Retinal pigment epithelial cell (primary cell): ENCODE results near the gene BIRC7.
A peak's percentile ranks its signal among the peaks of the same experiment; 100 is the strongest.

Source experiments
- DNase-seq: peaks from one replicate; pipeline ENCODE4 v3.0.0-alpha.2; 2010; ENCODE audit warnings: low read depth
- H3K4me3 ChIP-seq: 2 replicates; pipeline ENCODE4 v1.5.1; 2011; ENCODE audit warnings: mild to moderate bottlenecking, low read length, control low read depth, moderate library complexity
- CTCF ChIP-seq: conservative IDR thresholded peaks from 2 replicates; pipeline ENCODE4 v1.5.1; 2011; ENCODE audit warnings: low read depth, low read length, control low read depth, inconsistent platforms

The BIRC7 gene

GRCh38 chr20:63226042-63226943, 9.4 kb upstream of the BIRC7 start:
- no peak overlapping the region for H3K4me3 ChIP-seq
- TF ChIP-seq CTCF = no peak
- no peak for DNase-seq

- H3K4me3 ChIP-seq = no peak overlapping the region
- DNase-seq = no peak
- TF ChIP-seq CTCF = no peak
Observed at GRCh38 chr20:63227260-63227659, 8.4 kb upstream of the BIRC7 start.

GRCh38 chr20:63228806-63229205, 6.9 kb upstream of the BIRC7 start:
- DNase-seq = no peak
- H3K4me3 ChIP-seq = no peak overlapping the region
- no peak for TF ChIP-seq CTCF

- no peak overlapping the region for H3K4me3 ChIP-seq
- DNase-seq = no peak
- peak; percentile 76 for TF ChIP-seq CTCF
Observed at GRCh38 chr20:63230800-63231268, 4.9 kb upstream of the BIRC7 start.

- peak; percentile 83 for DNase-seq
- TF ChIP-seq CTCF = no peak
- no peak overlapping the region for H3K4me3 ChIP-seq
Observed at GRCh38 chr20:63232235-63233060, 3.3 kb upstream of the BIRC7 start.

- no peak for TF ChIP-seq CTCF
Observed at GRCh38 chr20:63233061-63233344, 2.7 kb upstream of the BIRC7 start.

GRCh38 chr20:63233924-63234323, 1.8 kb upstream of the BIRC7 start:
- no peak for DNase-seq
- TF ChIP-seq CTCF = no peak
- no peak overlapping the region for H3K4me3 ChIP-seq

More at GRCh38 chr20:63233061-63233344, 2.7 kb upstream of the BIRC7 start:
- H3K4me3 ChIP-seq = no peak overlapping the region
- DNase-seq = no peak
